Measurements from ENCODE around the gene GJB3.
"Not testable (repeated sequence)": the region's sequence is repeated elsewhere in the genome, so short reads cannot be mapped to it uniquely, and the experiment has no call there.

The GJB3 gene

GRCh38 chr1:34808051-34808810 is 27.2 kb downstream of the GJB3 start:
- Histone ChIP-seq H3K4me1 (ENCODE audit: insufficient read depth, low read length) (no peaks in the 10 kb centered on the region), H3K9ac (ENCODE audit: low read length) (no peak overlapping the region), H3K27ac (ENCODE audit: low read depth, low read length) (no peak overlapping the region), H3K27me3 (ENCODE audit: control insufficient read depth in 1 of 2, insufficient read depth in 2 of 2, low read length in 2 of 2) (no peaks in the 10 kb centered on the region), H3K9me3 (ENCODE audit: low read length) (no peaks in the 10 kb centered on the region), H3K4me3 (ENCODE audit: low read depth in 1 of 2, low read length in 2 of 2) (no peak overlapping the region), H3K36me3 (ENCODE audit: insufficient read depth, low read length) (no peaks in the 10 kb centered on the region)

GRCh38 chr1:34810781-34811180 is 29.8 kb downstream of the GJB3 start:
- not testable (repeated sequence) for H3K4me1 ChIP-seq (ENCODE audit: insufficient read depth, low read length); H3K9ac ChIP-seq (ENCODE audit: low read length); H3K4me3 ChIP-seq (ENCODE audit: low read depth in 1 of 2, low read length in 2 of 2); H3K9me3 ChIP-seq (ENCODE audit: low read length); H3K27ac ChIP-seq (ENCODE audit: low read depth, low read length); H3K36me3 ChIP-seq (ENCODE audit: insufficient read depth, low read length); H3K27me3 ChIP-seq (ENCODE audit: control insufficient read depth in 1 of 2, insufficient read depth in 2 of 2, low read length in 2 of 2)

GRCh38 chr1:34816332-34816731 is 35.3 kb downstream of the GJB3 start:
- Histone ChIP-seq H3K36me3 (ENCODE audit: insufficient read depth, low read length) (no peaks in the 10 kb centered on the region), H3K4me1 (ENCODE audit: insufficient read depth, low read length) (no peaks in the 10 kb centered on the region), H3K27me3 (ENCODE audit: control insufficient read depth in 1 of 2, insufficient read depth in 2 of 2, low read length in 2 of 2) (no peaks in the 10 kb centered on the region), H3K4me3 (ENCODE audit: low read depth in 1 of 2, low read length in 2 of 2) (no peak overlapping the region), H3K9ac (ENCODE audit: low read length) (no peak overlapping the region), H3K9me3 (ENCODE audit: low read length) (no peaks in the 10 kb centered on the region), H3K27ac (ENCODE audit: low read depth, low read length) (no peak overlapping the region)

GRCh38 chr1:34816778-34817177 is 35.8 kb downstream of the GJB3 start:
- Histone ChIP-seq H3K36me3 (ENCODE audit: insufficient read depth, low read length) (no peaks in the 10 kb centered on the region), H3K9me3 (ENCODE audit: low read length) (no peaks in the 10 kb centered on the region), H3K4me3 (ENCODE audit: low read depth in 1 of 2, low read length in 2 of 2) (no peak overlapping the region), H3K4me1 (ENCODE audit: insufficient read depth, low read length) (no peaks in the 10 kb centered on the region), H3K27me3 (ENCODE audit: control insufficient read depth in 1 of 2, insufficient read depth in 2 of 2, low read length in 2 of 2) (no peaks in the 10 kb centered on the region), H3K27ac (ENCODE audit: low read depth, low read length) (no peak overlapping the region), H3K9ac (ENCODE audit: low read length) (no peak overlapping the region)

- H3K27me3 ChIP-seq (ENCODE audit: control insufficient read depth in 1 of 2, insufficient read depth in 2 of 2, low read length in 2 of 2); H3K4me1 ChIP-seq (ENCODE audit: insufficient read depth, low read length); H3K36me3 ChIP-seq (ENCODE audit: insufficient read depth, low read length); H3K9ac ChIP-seq (ENCODE audit: low read length); H3K4me3 ChIP-seq (ENCODE audit: low read depth in 1 of 2, low read length in 2 of 2); H3K9me3 ChIP-seq (ENCODE audit: low read length); H3K27ac ChIP-seq (ENCODE audit: low read depth, low read length): not testable (repeated sequence)
Measured at GRCh38 chr1:34818862-34819261, 37.8 kb downstream of the GJB3 start.

GRCh38 chr1:34822202-34822601 is 41.2 kb downstream of the GJB3 start:
- H3K4me3 ChIP-seq (ENCODE audit: low read depth in 1 of 2, low read length in 2 of 2), result no peak overlapping the region
- no peaks in the 10 kb centered on the region for H3K4me1 ChIP-seq (ENCODE audit: insufficient read depth, low read length)
- H3K9me3 ChIP-seq (ENCODE audit: low read length), result no peaks in the 10 kb centered on the region
- no peak overlapping the region for H3K9ac ChIP-seq (ENCODE audit: low read length)
- no peak overlapping the region for H3K27ac ChIP-seq (ENCODE audit: low read depth, low read length)
- H3K27me3 ChIP-seq (ENCODE audit: control insufficient read depth in 1 of 2, insufficient read depth in 2 of 2, low read length in 2 of 2), result no peaks in the 10 kb centered on the region
- H3K36me3 ChIP-seq (ENCODE audit: insufficient read depth, low read length), result no peaks in the 10 kb centered on the region

GRCh38 chr1:34824817-34825454 is 43.9 kb downstream of the GJB3 start:
- H3K4me3 ChIP-seq (ENCODE audit: low read depth in 1 of 2, low read length in 2 of 2), result no peak overlapping the region
- no peak overlapping the region for H3K27ac ChIP-seq (ENCODE audit: low read depth, low read length)
- H3K36me3 ChIP-seq (ENCODE audit: insufficient read depth, low read length), result no peaks in the 10 kb centered on the region
- no peak overlapping the region for H3K9ac ChIP-seq (ENCODE audit: low read length)
- H3K4me1 ChIP-seq (ENCODE audit: insufficient read depth, low read length), result no peaks in the 10 kb centered on the region
- no peaks in the 10 kb centered on the region for H3K9me3 ChIP-seq (ENCODE audit: low read length)
- H3K27me3 ChIP-seq (ENCODE audit: control insufficient read depth in 1 of 2, insufficient read depth in 2 of 2, low read length in 2 of 2), result no peaks in the 10 kb centered on the region

- Histone ChIP-seq H3K4me1 (ENCODE audit: insufficient read depth, low read length) (no peaks in the 10 kb centered on the region), H3K27me3 (ENCODE audit: control insufficient read depth in 1 of 2, insufficient read depth in 2 of 2, low read length in 2 of 2) (no peaks in the 10 kb centered on the region), H3K27ac (ENCODE audit: low read depth, low read length) (no peak overlapping the region), H3K9ac (ENCODE audit: low read length) (no peak overlapping the region), H3K36me3 (ENCODE audit: insufficient read depth, low read length) (no peaks in the 10 kb centered on the region), H3K9me3 (ENCODE audit: low read length) (no peaks in the 10 kb centered on the region), H3K4me3 (ENCODE audit: low read depth in 1 of 2, low read length in 2 of 2) (no peak overlapping the region)
Measured at GRCh38 chr1:34825455-34826091, 44.6 kb downstream of the GJB3 start.

- Histone ChIP-seq H3K9ac (ENCODE audit: low read length) (no peak overlapping the region), H3K27ac (ENCODE audit: low read depth, low read length) (no peak overlapping the region), H3K4me3 (ENCODE audit: low read depth in 1 of 2, low read length in 2 of 2) (no peak overlapping the region), H3K27me3 (ENCODE audit: control insufficient read depth in 1 of 2, insufficient read depth in 2 of 2, low read length in 2 of 2) (no peaks in the 10 kb centered on the region), H3K36me3 (ENCODE audit: insufficient read depth, low read length) (no peaks in the 10 kb centered on the region), H3K4me1 (ENCODE audit: insufficient read depth, low read length) (no peaks in the 10 kb centered on the region), H3K9me3 (ENCODE audit: low read length) (no peaks in the 10 kb centered on the region)
Measured at GRCh38 chr1:34827341-34827941, 46.4 kb downstream of the GJB3 start.

GRCh38 chr1:34828611-34829010 is 47.6 kb downstream of the GJB3 start:
- H3K27me3 ChIP-seq (ENCODE audit: control insufficient read depth in 1 of 2, insufficient read depth in 2 of 2, low read length in 2 of 2), result no peaks in the 10 kb centered on the region
- H3K4me1 ChIP-seq (ENCODE audit: insufficient read depth, low read length), result no peaks in the 10 kb centered on the region
- no peak overlapping the region for H3K4me3 ChIP-seq (ENCODE audit: low read depth in 1 of 2, low read length in 2 of 2)
- no peak overlapping the region for H3K27ac ChIP-seq (ENCODE audit: low read depth, low read length)
- H3K9me3 ChIP-seq (ENCODE audit: low read length), result no peaks in the 10 kb centered on the region
- no peak overlapping the region for H3K9ac ChIP-seq (ENCODE audit: low read length)
- no peaks in the 10 kb centered on the region for H3K36me3 ChIP-seq (ENCODE audit: insufficient read depth, low read length)

GRCh38 chr1:34829250-34829649 is 48.2 kb downstream of the GJB3 start:
- no peak overlapping the region for H3K4me3 ChIP-seq (ENCODE audit: low read depth in 1 of 2, low read length in 2 of 2)
- no peak overlapping the region for H3K9ac ChIP-seq (ENCODE audit: low read length)
- no peaks in the 10 kb centered on the region for H3K4me1 ChIP-seq (ENCODE audit: insufficient read depth, low read length)
- H3K9me3 ChIP-seq (ENCODE audit: low read length), result no peaks in the 10 kb centered on the region
- H3K27me3 ChIP-seq (ENCODE audit: control insufficient read depth in 1 of 2, insufficient read depth in 2 of 2, low read length in 2 of 2), result no peaks in the 10 kb centered on the region
- H3K36me3 ChIP-seq (ENCODE audit: insufficient read depth, low read length), result no peaks in the 10 kb centered on the region
- H3K27ac ChIP-seq (ENCODE audit: low read depth, low read length), result no peak overlapping the region

All from muscle layer of colon (tissue), 2 donors.